ENCODE results near the gene TBC1D14. TPM values are rescaled to one million over a fixed set of nuclear protein-coding genes. Genes with fewer than 3 reads are reported as not detected.
"Not testable (repeated sequence)": the region's sequence is repeated elsewhere in the genome, so short reads cannot be mapped to it uniquely, and the experiment has no call there.

The TBC1D14 gene
- total RNA-seq, 1 donor = 46.0 TPM

DNA sequence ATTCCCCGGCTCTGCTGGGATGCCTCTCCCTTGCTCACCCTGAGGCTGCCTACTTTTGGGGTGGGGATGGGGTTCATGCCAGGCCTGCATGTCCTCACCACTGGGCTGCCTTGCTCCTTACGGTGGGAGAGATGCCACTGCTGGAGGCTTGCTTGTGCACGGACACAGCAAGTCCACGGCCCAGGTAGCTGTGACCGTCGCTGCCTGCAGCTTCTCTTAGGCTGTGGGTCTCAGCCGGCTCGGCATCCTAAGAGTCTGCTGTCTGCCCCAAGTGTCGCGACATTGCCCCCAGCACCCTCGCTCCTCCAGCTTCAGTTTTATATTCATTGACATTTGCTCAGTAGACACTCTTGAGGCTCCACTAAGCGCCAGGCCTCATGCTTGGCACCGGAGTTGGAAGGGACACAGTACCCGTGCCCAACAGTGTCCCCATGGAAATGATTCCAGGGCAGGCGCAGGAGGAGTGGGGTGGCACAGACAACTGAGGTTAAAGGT lies 58.3 kb downstream of the TBC1D14 start:
- DNase-seq (ENCODE audit: low read depth in 2 of 3, low spot score in 2 of 3) = no peak

GRCh38 chr4:6968496-6968895 lies 58.9 kb downstream of the TBC1D14 start:
- DNase-seq (ENCODE audit: low read depth in 2 of 3, low spot score in 2 of 3) = no peak

- no peak for DNase-seq (ENCODE audit: low read depth in 2 of 3, low spot score in 2 of 3)
These were observed 60.5 kb downstream of the TBC1D14 start for GRCh38 chr4:6969826-6970800.

DNA sequence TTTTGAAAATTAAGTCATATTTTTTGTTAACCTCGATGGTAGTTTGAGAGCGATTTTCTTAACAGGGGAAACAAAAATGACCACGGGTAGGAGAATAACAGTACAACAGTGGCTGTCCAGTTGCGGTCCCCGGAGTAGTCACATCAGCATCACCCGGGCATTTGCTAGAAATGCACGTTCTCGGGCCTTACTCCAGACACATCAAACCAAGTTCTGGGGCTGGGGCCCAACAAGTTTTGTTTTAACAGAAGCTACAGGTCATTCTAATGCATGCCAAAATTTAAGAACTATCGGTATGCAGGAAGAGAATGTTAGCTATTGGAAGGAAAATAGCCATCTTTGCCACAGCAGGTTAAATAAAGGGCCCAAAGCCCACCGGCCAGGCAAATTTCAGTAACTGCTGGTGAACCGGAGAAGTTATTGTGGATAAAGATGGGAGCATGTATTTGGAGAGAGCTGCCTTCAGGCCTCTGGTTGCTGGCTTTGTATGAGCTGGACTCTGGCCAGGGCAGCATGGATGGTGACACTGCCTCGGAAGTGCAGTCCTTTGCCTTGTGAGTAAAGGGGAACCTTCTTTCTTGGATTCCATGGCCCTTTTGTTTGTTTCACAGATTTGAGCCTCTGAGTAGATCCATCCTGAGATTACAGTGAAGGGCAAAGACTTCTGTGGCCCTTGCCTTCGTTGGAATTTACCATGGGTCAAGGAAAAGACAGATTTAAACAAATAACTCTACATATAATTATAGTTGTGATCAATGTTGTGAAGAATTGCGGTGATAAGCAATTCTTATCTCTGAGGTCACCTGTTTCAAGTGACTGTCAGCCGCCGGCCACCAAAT lies 62.1 kb downstream of the TBC1D14 start:
- no peak for DNase-seq (ENCODE audit: low read depth in 2 of 3, low spot score in 2 of 3)

DNA sequence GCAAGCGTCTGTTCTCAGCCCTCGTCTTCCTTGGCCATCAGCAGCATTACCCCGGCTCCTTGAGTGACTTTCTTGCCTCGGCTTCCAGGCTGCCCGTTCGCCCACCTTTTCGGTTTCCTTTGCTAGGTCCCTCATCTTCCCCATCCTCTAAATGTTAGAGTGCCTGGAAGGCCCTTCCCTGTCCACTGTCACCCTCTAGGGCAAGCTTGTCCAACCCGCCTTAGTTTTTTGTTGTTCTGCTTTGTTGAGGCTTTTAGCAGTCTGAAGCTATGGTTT lies 62.7 kb downstream of the TBC1D14 start:
- no peak for DNase-seq (ENCODE audit: low read depth in 2 of 3, low spot score in 2 of 3)

GRCh38 chr4:6972911-6973310 lies 63.3 kb downstream of the TBC1D14 start:
- no peak for DNase-seq (ENCODE audit: low read depth in 2 of 3, low spot score in 2 of 3)

DNA sequence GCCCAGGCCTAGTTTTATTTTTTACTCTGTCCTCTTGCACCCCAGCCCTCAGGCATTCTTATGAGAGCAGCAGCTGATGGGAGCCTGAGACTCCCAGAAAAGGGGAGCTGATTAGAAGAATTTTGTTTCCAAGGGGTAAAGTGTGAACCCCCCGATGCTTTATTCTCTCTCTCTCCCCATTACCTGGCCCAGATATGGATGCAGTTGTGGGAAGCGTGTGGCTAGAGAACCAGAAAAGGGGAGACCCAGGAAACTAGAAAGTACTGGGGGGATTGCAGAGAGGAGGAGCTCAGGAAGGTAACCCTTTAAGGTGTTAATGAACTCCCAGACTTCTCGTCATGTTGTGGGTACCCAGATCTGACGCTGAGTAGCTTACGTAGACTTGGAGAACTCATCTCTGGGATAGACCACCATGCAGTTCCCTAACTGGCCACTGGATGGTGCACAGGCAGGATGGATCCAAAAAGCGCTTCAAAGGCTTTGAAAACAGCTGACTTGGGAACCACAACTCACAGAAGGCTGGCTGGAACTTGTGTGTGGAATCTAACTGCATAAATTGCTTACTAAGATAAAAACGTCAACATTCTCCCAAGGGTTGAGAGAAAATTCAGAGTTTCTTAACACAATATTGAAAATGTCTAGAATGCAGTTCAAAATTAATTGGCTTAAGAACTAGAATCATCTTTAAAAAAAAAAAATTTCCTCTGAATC lies 64.7 kb downstream of the TBC1D14 start:
- DNase-seq (ENCODE audit: low read depth in 2 of 3, low spot score in 2 of 3) = peak; percentile 47 to 88 (median 77)

DNA sequence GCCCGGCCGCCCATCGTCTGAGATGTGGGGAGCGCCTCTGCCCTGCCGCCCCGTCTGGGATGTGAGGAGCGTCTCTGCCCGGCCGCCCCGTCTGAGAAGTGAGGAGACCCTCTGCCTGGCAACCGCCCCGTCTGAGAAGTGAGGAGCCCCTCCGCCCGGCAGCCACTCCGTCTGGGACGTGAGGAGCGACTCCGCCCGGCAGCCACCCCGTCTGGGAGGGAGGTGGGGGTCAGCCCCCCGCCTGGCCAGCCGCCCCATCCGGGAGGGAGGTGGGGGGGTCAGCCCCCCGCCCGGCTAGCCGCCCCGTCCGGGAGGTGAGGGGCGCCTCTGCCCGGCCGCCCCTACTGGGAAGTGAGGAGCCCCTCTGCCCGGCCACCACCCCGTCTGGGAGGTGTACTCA lies 68.2 kb downstream of the TBC1D14 start:
- not testable (repeated sequence) for DNase-seq (ENCODE audit: low read depth in 2 of 3, low spot score in 2 of 3)

- peak in 1 of 3 donors; percentile 26 for DNase-seq (ENCODE audit: low read depth in 2 of 3, low spot score in 2 of 3)
These were observed 74.0 kb downstream of the TBC1D14 start for GRCh38 chr4:6983544-6984142.

DNA sequence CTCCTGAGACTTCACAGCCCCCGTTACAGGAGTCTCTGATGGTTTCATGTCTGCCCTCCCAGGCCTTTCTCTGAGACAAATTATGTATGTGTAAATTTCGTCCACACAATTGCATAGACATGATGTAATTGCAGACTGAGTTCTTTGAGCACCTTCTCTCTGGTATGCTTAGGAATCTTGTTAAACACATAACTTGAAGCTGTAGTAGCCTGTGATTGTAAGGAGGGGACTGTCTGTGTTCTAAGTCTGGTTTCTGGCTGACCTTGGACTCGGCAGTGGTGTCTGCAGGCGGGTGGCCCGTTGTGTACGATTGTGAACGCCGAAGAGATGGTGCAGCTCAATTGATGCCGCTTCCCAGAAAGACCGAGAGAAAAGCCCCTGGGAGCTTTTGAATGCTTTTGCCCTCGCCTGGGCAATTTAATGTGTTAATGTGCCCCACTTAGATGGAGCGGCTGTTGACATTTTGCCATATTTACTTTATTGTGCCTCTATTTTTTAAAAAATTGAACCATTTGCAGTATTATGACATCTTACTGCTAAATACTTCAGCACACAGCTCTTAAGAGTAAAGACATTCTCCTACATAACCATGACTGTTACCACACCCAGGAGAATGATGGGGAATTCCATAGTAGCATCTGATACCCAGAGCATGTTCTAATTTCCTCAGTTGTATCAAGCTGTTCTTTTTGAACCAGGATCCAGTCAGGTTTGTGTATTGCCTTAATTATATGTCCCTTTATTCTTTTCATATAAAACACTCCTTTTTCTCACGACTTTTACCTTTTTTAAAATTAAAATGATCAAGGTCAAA lies 75.2 kb downstream of the TBC1D14 start:
- DNase-seq (ENCODE audit: low read depth in 2 of 3, low spot score in 2 of 3) = no peak

DNA sequence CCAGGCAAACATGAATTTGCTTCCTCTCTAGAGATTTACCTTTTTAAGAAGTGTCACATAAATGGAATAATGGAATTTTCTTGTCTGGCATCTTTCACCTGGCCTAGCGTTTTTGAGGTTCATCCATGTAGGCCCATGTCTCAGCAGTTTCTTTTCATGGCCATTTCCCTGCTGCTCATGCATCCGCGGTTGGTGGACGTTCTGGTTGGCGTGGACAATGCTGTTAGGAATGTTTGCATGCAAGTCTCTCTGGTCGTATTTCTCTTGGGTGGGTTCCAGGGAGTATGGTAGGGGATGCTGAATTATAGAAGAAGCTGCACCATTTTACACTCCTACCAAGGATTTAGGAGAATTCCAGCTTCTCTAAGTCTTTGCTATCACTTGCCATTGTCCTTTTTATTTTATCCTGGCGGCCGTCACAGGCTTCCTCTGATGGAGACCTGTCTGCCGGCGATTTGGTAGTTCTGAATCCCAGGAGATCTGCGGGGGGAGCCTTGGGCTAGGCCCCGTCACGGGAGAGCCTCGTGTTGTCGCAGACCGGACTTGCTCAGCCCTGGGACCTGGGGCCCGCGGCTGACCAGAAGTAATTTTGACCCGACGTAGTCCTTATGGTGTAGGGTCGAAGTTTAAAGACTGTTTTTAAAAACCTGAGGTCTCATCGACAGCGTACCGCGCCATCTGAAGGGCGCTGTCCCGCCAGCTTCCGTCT lies 76.6 kb downstream of the TBC1D14 start:
- peak in 2 of 3 donors; percentile 7 to 17 for DNase-seq (ENCODE audit: low read depth in 2 of 3, low spot score in 2 of 3)

- peak; percentile 88 to 95 (median 94) for DNase-seq (ENCODE audit: low read depth in 2 of 3, low spot score in 2 of 3)
These were observed 77.4 kb downstream of the TBC1D14 start for GRCh38 chr4:6986781-6987587.

DNA sequence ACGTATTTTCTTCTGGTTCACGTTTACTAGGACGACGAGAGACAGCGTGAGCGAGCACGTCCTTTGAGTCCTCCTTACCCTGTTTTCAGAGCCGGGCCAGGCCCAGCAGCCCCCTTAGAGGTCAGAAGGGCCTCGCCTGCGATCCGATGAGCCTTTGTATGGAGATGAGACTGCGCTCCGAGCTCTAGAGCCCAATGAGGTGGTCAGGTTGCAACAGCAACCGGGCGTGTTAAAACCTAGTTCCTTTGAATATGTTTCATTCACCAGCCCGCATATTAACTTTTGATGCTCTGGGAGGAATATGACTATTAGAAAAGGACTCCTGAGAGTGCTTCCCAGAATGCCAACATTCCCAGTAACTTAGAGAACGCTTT lies 77.9 kb downstream of the TBC1D14 start:
- no peak for DNase-seq (ENCODE audit: low read depth in 2 of 3, low spot score in 2 of 3)

DNA sequence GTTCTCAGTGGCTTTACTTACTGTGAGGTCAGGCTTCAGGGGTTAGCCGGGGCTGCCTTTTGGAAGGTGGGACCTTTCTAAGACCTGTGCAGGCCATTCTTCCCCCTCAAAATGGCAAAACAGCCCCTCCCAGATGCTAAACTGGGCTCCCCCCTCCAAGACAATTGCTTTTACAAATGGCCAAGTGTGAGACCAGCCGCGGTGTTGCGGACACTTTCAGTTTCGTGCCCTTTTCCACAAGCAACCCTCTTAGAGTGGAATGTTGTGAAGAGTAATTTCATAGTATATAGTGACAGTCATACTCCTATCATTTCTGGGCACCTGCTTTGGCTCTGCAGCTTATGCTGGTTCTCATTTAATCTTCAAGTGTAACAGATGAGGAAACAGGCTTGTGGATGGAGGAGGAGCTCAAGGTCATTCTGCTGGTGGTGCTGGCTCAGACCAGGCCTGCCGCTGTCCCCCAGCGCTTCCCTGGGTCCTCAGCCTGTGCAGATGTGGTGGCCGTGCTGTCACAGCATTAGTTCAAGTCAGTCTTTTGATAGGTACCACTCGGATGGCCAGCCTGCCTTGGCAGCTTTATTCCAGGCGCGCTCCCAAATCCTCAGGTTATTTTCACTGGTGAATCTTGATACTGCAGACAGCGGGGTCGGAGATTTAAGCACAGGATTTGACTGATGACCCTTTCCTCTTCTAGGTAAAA lies 78.5 kb downstream of the TBC1D14 start:
- DNase-seq (ENCODE audit: low read depth in 2 of 3, low spot score in 2 of 3) = no peak

DNA sequence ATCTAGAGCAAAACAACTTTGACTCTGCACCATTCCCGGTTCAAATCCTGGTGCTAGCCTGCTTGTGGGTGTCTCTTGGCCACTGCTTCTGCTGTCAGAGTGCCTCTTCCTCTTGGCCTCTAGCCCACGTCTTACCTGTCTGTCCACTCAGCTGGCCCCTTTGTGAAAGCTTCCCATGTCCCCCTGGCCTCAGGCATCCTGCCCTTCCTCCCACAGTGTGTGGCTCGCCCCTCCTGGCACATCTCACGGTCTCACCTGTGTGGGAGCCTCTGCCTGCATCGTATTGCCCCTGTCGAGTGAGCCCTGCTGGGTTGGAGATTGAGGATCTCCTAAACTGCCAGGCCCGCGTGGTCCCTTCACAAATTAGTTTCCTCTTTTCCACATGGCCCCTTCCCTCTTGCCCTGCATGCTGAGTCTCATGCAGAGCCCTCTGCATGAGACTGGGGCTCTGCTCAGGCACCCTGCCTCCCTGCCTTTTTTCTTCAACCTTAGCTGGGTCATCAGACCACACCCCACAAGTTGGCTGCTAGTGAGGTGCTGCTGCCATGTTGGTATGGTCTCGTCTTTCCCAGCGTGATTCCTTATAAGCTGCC lies 79.8 kb downstream of the TBC1D14 start:
- DNase-seq (ENCODE audit: low read depth in 2 of 3, low spot score in 2 of 3) = no peak

DNA sequence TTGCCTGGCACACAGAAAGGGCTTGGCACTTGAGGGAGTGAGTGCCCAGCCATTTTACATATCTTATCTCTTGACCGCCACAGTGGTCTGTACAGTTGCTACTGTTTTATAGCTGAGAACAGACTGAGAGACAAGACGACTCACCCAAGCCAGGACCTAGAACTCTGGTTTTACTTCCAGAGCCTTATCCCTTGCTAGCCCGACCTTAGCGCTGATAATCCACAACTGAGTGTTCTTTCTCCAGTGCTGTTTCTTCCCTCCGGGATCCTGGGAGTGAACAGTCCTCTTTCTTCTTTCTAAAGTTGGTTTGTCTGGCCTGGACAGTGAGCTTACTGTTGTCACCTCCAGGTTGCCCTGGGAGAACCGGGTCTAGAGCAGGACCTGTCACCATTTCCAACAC lies 81.0 kb downstream of the TBC1D14 start:
- no peak for DNase-seq (ENCODE audit: low read depth in 2 of 3, low spot score in 2 of 3)

DNA sequence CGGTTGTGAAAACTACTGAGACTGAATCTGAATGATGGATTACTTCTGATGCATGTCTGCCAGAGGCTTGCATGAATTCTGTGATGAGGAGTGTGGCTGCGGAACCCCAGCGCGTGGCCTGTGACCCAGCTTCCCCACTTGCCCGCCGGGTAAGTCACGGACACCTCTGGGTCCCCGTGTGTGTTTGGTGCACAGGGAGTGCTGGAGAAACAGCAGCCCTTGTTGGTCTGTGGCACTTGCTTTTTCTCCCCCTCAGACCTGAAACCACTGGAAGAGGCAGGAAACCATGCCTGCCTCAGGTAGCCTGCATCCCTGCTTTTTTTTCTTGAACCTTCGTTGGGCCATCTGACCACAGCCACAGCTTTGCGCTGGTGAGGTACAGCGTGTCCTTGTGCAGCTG lies 81.6 kb downstream of the TBC1D14 start:
- DNase-seq (ENCODE audit: low read depth in 2 of 3, low spot score in 2 of 3) = no peak
